Fibroblast of the aortic adventitia (primary cell): ENCODE measurements around the gene FBXO31. TPM values are rescaled to one million over a fixed set of nuclear protein-coding genes. Genes with fewer than 3 reads are reported as not detected.

ENCODE experiments used
- DNase-seq: peaks from one replicate; pipeline ENCODE4 v3.0.0-alpha.2; 2010; ENCODE audit warnings: low read depth
- H3K4me3 ChIP-seq: 2 replicates; pipeline ENCODE4 v1.5.1; 2011; ENCODE audit warnings: low read depth, mild to moderate bottlenecking, control low read depth, low read length, moderate library complexity
- total RNA-seq: library from RNA; depleted of rRNA; stranded (reverse); fragments of >200 nt; gene quantifications from 2 replicates; pipeline ENCODE4 v1.2.3, GENCODE V29; 2012; ENCODE audit warnings: low replicate concordance
- TF ChIP-seq, protein P1 (sequence below): IDR thresholded peaks from 2 replicates; pipeline ENCODE4 v1.5.1; 2011; ENCODE audit warnings: mild to moderate bottlenecking, low read length, control low read depth, inconsistent platforms; ENCODE audit not compliant: insufficient read depth

FBXO31 gene
- total RNA-seq, 1 donor = 30.4 TPM

DNA sequence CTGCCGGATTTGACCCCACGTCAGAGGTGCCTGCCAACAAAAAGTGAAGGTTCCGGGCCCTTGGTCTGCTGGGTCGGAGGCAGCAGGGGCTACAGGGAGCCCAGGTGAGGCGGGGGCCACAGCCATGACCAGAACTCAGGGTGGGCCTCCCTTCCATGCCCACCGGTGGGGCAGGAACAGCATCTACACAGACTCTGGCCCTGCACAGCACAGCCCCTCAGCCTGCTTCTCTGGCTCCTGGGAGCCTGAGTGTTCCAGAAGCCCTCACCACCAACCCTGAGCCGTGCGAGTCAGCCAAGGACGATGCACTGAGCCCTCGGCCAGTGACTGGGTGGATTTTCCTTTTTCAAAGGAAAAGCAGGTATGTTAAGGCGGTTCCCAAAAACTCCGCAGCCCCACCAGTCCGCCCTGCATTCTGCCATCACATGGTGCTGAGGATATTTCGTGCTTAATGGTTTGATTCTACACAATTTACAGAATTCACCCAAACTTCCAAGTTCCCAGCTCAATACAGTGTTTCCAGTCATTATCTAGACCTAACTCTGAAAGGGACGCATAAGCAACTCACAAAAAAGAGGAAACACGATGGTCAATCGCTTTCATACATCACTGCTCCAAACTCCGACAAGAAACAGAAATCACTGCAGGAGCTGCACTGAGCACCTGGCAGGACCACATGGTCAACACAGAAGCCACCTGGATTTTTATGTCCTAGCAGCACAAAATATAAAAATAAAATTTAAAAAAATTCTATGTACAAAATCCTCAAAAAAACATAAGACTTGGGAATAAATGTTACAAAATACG lies 46.9 kb downstream of the FBXO31 start:
- no peak overlapping the region for H3K4me3 ChIP-seq
- DNase-seq = no peak
- TF ChIP-seq, protein P1, sequence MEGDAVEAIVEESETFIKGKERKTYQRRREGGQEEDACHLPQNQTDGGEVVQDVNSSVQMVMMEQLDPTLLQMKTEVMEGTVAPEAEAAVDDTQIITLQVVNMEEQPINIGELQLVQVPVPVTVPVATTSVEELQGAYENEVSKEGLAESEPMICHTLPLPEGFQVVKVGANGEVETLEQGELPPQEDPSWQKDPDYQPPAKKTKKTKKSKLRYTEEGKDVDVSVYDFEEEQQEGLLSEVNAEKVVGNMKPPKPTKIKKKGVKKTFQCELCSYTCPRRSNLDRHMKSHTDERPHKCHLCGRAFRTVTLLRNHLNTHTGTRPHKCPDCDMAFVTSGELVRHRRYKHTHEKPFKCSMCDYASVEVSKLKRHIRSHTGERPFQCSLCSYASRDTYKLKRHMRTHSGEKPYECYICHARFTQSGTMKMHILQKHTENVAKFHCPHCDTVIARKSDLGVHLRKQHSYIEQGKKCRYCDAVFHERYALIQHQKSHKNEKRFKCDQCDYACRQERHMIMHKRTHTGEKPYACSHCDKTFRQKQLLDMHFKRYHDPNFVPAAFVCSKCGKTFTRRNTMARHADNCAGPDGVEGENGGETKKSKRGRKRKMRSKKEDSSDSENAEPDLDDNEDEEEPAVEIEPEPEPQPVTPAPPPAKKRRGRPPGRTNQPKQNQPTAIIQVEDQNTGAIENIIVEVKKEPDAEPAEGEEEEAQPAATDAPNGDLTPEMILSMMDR = no peak

DNA sequence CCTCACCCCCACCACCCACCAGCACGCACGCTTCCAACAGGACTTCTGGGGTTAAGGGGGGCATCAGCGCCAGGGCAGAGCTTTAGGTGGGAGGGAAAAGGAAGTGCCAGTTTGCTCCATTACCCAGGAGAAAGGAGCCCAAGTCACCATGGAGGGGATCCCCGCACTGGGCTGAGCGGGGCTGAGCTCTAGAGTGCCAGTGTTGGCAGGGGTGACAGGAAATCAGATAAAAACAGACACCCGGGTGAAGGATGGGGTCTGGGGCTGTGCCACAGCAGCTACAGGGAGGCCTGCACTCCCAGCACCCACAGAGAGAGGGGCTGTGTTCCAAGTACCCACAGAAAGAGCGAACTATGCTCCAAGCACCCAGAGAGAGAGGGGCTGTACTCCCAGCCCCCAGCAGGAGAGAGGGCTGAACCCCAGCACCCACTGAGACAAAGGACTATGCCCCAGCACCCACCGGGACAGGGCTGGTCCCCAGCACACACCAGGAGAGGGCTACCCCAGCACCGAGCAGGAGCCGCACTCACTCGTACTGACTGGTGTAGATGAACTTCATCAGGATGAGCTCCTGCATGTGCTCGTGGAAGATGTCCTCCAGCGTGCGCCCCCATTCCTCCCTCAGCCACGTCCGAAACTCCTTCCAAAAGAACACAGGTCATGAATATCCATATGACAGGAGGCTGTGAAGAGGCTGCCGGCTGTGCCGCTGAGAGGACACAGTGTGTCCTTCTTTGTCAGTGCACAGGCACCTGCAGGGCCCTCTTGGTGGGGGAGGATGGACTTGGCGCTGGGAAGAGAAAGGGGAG lies 47.7 kb downstream of the FBXO31 start:
- H3K4me3 ChIP-seq = no peak overlapping the region
- TF ChIP-seq, protein P1 = no peak
- DNase-seq = no peak

DNA sequence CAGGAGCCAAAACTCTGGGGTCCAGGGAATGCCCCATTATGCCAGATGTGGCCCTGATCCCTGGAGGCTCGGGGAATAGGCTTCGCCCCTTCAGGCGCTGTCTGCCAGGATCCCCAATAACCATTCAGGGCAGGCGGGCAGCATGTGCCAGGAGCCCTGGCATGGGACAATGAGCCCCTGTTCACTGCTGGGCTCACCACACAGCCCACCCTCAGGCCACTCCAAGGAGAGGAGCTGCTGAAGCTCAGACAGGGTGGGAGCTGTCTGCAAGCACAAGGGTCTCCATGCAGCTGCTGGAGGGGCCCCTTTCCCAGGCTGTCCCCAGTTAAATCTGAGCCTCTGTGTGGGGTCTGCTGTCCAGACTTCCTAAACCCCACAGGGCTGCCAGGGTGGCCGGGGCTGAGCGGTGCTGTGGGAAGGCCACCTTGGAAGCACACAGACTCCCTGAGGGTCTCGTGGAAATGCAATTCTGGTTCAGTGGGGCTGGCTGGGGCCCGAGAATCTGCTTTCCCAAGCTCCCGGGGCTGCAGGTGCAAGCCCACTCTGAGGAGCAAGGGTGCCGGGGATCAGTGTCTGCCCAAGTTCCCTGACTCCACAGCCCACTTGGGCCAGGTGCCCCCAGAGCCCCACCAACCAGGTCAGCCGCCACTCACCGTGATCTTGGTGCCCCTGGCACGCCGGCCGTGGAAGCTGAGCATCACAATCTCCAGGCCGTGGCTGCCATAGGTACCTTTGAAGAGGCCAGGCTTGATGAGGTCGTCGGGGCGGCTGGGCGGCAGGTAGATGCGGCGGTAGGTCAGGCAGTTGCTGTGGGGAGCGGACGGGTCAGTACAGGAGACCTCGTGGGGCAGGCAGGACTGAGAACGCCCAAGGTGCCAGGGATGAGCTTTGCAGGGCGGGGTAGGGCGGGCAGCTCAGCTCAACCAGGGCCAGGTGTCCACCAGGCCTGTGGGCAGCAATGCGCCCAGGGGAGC lies 48.6 kb downstream of the FBXO31 start:
- TF ChIP-seq, protein P1 = no peak
- no peak overlapping the region for H3K4me3 ChIP-seq
- DNase-seq = no peak

DNA sequence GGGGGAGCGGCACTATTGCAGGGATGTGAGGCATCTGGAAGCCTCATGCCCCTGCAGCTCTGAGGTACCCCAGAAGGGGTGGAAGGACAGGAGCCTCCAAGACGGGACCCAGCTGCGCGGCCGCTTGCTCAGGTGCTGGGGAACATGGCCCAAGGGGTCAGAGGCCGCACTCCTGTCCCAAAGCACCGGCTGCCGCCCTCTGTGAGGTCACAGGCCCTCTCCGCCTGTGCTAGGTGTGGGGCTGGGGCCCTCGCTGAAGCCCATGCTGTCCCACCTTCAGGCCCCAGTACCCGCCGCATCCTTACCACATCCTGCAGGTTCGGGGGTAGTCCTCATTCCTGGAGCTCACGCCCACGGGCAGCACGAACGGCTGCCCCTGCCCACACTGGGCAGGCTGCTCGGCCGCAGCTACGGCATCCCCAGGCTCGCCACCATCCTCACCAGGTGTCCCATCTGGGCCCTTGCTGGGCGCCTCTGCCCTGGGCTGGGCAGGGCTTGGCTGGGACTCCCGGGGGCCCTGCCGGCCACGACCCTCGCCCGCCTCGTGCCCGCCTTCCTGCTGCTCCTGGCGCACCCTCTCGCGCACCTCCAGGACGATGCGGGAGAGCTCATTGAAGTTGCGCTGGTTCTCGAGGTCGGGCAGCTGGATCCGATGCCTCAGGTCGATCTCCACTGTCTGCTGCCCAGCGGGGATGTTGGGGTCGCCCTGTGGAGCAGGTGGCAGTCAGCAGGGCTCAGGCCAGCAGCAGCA lies 49.8 kb downstream of the FBXO31 start:
- DNase-seq = no peak
- H3K4me3 ChIP-seq = no peak overlapping the region
- TF ChIP-seq, protein P1 = no peak

DNA sequence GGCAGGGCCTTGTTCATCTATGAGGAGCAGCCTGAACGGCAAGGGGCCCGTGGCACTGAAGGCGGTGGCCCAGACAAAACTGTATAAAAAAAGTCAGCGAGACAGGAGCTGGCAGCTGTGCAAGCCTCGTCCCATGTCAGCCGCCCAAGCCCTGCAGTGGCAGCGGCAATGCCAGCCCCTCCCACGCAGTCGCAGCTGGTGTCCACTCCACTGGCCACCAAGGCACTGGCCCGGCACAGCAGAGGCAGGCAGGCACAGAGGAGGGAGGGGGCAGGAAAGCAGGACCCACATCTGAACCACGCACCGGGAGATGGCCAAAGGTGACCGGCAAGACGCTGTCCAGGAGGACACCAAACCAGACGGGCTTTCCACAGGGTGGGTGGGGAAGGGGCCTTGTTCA lies 50.5 kb downstream of the FBXO31 start:
- no peak overlapping the region for H3K4me3 ChIP-seq
- no peak for DNase-seq
- TF ChIP-seq, protein P1 = no peak

DNA sequence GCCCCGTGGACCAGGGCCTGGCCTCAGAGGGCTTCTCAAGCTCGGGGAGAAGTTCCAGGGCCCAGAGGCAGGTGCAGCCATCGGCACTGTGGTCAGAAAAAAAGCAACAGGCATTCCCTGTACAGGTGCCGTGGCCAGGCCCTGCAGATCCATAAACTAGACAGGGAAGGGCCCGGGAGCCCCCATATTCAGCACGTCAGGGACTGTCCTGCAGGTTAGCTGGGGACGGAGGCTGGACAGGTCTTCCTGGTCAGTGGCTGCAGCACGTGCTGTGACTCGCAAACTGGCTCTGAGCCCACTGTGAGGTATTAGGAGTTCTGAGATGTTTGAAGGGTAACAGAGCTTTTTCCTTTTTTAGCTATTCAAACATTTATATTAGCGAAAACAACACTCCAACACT lies 51.4 kb downstream of the FBXO31 start:
- TF ChIP-seq, protein P1 = no peak
- no peak overlapping the region for H3K4me3 ChIP-seq
- no peak for DNase-seq
